Fibroblast of skin of left quadriceps (primary cell): Measurements from ENCODE around the gene RIOX2.

Experiments
- DNase-seq, 2 experiments: peaks; one replicate each; pipeline ENCODE4 v3.0.0-alpha.2; 2013; ENCODE audit warnings: low read depth in 2 of 2

Gene RIOX2

DNA sequence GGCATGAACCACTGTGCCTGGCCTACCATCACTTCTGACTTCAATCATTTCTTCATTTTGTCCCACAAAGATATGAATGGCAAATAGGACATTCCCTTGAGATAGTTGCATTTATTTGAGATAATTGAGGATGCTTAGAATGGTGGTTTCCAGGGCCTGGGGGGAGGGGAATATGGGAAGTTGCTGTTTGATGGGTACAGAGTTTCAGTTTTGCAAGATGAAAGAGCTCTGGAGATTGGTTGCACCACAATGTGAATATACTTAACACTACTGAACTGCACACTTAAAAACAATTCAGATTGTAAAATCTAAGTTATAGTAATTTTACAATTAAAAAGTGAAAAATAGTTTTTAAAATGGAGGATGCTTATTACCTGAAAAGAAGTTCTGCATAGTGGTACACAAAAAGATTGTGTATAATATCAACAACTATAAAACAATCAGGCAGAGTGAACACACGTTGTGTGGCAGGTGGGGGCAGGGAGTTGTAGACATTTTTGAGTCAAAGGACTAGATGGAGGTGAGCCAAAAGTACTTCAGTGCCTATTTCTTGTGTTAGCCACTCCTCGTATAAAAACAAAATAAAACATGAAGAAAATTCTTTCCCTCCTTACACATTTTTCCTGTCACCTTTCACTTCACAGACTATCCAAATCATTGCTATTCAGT lies 18.5 kb upstream of the RIOX2 start:
- DNase-seq = no peak

DNA sequence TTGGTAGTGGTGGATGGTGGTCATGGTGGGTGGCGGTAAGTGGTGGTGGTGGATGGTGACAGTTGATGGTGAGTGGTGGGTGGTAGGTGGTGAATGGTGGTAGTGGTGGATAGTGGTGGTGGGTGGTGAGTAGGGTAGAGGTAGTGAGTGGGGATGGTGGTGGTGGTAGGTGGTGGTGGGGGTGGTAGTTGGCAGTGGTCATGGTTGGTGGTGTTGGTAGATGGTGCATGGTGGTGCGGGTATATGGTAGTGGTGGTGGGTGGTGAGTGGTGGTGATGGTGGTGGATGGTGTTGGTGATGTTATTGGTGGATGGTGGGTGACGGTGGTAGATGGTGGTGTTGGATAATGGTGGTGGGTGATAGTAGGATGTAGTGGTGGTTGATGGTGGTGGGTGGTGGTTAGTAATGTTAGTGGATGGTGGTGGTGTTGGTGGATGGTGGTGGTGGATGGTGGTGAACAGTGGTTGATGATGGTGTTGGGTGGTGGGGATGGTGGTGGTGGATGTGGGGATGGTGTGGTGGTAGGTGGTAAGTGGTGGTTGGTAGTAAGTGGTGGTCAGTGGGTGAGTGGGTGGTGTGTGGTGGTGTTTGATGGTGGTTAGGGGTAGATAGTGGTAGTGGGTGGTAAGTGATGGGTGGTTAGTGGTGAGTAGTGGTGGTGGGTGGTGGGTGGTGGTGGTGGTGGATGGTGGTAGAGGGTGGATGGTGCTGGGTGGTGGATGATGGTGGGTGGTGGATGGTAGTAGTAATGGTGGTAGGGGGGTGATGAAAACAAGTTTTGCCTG lies 16.7 kb upstream of the RIOX2 start:
- no peak for DNase-seq

DNA sequence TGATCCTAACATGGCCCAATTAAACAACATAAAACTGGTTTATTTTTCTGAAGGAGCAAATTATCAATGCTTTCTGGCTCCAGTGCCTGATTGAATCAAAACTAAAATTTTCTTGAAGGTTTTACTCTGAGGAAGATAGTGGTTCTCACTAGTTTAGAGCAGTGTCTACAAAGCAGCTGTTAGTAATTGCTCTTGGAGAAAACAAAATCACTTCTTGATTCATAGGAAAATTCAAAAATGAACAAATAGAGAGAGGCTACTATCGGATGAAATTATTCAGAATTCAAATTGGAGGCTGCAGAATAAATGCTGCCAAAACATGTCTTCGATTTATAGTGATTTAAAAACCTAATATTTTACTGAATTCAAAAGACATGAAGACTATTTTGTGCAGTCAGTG lies 15.1 kb upstream of the RIOX2 start:
- DNase-seq = no peak

DNA sequence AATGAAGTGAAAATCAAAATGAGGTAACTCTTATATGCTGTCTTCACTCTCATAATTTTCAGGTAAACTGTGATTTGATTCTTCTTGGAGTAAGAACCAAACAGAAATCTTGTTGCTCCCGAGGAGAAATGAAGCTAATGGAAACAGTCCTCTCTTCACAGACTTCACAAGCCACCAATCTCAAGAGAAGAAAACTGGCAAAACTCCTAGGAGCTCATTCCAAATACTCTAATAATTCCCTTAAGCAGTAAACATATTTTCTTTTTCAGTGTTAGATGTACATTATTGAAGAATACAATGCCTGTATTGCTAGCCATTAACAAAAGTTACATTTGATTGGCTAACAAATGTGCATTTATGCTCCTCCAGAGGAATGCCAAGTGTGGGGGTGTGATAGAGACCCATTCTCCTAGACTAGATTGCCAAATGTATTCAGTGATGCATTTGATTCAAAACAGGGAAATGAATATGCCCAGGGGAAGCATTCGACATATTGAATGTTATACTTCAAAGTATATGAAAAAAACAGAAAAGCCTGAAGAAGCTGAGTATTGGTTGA lies 11.8 kb upstream of the RIOX2 start:
- no peak for DNase-seq

DNA sequence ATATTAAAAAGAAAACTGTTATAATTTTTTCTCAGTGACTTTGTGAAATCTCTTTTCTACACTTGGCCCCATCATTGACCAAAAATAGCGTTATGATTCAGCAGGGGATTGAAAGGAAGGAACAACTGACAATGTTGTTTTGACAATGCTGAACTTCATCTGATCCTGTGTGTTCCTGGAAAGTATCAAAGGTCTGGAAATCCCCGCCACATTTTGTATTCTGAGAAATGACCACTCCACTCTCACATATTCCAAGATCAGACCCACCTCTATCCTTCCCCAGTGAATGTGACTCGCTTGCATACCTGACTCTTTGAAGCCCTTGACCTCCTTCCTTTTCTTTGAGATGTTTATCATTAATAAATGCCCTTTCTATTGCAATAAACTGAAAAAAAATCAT lies 9.7 kb upstream of the RIOX2 start:
- no peak for DNase-seq

DNA sequence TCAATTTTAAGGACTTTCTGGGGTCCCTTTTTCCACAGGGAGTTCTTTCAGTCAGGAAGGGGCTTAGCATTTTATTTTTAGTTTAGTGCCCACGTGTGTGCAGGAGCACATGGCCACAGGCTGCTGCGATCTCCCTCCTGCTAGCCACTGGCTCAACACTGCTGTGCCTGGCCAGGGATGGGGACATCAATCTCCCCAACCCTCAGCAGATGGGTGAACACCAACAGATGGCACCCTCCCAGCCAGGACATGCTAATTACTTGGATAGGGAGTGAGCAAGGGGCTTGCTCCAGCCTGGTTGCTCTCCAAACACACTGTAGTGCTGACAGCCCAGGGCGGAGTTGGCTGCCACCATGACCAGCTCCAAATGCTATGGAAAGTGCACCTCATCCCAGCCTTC lies 7.4 kb upstream of the RIOX2 start:
- no peak for DNase-seq

DNA sequence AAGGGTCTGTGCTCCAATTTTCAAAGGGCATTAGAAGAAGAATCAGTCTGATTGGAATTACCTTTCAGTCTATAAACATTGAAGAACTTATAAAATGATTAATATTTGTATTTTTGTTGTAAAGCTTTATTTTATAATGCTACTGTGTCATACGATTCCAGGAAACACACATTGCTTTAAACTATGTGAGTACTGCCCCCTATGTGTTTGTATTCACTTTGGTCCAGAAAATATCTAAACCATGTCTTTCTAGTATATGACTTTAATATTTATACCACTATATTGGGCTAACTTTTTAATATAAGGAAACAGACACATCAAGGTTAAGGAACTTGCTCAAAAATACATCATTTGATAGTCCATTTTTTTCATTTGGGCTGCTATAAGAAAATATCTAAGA lies 3.2 kb upstream of the RIOX2 start:
- no peak for DNase-seq

DNA sequence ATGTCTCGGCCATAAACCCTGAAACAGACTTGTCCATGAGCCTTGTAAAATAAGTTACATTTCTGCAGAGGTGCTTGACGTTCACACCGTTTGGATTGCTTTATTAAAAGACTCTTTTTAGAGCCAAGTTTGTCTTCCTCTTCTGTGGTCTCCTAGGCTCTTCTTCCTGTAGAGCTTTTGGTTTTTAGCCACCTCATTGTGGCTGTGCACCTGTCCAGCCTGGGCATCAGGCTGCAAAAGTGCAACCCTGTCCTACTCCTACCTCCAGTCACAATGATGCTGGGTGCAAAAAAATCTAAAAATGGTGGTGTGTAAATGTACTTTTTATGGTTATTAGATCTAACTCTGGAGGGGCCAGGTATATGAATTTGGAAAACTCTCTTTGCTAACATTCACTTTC lies 2.8 kb upstream of the RIOX2 start:
- no peak for DNase-seq

DNA sequence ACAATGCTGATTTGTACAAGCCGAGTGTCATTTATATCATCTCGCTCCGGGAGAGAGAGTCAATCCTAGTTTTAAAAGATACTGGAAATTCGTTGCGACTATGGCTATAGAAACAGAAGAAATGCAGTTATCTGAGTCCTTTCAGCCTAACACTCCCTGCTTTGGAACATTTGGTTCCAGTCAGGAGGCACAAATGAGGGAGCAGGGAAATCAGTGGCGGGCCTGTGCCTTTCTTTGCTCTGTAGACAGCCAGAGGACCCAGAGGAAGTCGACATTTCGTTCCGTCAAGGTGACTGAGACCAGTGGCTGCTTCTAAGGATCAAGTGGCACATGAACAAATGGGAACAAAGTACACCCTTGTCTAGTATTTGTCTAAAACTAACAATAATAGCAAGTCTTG lies 745 bp upstream of the RIOX2 start:
- no peak for DNase-seq

DNA sequence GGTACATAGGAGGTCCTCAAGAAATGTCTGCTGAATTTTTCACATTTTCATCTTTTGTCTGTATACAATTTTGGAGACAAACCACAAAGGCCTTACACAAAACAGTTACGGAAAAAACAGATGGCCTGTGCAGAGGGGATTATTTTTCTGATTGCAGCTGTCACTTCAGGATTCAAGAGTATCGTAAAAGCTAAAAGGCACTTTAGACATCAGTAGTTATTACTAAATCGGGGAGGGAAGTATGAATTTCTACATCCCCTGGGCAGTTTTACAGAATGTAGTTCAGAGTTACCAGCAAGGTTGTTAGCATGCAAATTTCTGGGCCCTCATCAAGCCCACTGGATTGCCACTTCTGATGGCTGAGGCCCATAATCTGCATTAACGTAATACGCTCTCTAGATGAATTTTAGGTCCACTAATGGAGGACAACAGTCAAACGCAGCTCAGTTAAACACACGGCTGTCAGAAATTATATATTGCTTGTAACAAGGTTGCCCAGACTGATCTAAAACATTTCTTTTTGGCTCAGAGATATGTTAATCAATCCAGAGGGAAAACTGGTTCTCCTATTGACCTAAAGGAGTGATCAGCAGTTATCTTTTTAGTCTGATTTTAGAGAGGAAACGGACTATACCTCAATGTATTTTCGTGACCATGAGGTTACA lies 1.1 kb downstream of the RIOX2 start:
- DNase-seq = no peak

DNA sequence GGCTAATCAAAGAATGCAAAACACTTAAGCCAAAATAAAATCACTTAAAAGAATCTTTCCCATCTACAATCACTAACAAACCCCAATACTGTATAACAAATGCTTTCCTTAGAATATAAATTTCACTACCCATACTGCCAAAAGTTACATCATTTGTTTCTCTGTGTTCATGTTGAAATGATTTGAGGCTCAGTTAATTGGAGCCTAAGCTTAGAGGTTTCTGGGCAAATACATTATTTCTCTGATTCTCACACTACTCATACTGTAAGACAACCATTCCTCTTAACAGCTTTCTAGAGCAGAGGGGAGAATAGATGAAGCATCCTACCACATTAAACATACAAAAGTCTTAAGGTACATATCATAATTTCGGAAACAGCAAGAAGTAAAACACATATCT lies 2.1 kb downstream of the RIOX2 start:
- peak; percentile 21 to 25 for DNase-seq

DNA sequence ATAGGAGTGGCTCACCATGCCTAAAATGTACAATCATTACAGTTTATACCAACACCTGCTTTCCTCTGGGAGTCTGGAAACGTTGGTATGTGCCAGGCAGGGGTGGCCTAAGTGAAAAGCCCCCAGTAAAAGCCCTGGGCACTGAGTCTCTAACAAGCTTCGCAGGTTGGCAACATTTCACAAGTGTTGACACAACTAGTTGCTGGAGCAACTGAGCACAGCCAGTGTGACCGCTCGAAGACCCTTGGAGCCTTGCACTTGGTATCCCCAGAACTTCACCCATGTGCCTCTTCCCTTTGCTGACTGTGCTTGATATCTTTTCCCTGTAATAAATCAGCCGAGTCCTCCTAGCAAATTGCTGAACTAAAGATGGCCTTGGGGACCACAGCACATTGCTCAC lies 2.7 kb downstream of the RIOX2 start:
- DNase-seq = no peak

DNA sequence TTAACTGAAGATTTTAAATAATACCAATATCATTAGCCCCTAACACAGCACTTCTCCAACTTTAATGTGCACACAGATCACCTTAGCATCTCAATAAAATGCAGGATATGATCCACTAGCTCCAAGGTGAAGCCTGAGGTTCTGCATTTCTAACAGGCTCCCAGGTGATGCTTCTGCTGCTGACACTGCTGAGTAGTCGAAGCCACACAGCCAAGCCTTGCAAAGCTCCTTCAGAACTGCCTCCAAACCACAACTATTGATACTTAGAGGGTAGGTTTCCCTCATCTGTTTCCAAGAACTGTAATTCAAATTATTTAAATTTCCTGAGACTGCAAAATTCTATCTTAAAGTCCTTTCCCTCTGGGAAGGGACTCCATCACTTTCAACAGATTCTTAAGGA lies 3.9 kb downstream of the RIOX2 start:
- DNase-seq = no peak

DNA sequence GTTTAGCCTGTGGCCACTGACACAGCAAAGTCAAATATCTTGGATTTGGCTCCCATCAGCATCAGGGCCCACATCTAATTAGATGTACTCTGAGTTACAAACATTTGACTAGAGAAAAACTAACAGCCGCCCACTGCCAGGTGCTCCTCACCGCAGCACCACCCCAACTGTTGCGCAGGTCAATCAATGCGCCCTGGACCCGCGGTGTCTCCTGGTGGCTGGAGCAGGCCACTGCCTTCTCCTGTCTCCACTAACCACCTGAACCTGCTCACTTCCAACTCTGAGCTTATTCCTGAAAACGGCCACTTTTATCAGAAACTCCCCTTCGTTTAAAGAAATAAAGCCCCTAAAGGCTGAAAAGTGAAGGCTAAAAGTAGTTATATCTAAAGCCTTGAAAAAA lies 4.3 kb downstream of the RIOX2 start:
- no peak for DNase-seq

DNA sequence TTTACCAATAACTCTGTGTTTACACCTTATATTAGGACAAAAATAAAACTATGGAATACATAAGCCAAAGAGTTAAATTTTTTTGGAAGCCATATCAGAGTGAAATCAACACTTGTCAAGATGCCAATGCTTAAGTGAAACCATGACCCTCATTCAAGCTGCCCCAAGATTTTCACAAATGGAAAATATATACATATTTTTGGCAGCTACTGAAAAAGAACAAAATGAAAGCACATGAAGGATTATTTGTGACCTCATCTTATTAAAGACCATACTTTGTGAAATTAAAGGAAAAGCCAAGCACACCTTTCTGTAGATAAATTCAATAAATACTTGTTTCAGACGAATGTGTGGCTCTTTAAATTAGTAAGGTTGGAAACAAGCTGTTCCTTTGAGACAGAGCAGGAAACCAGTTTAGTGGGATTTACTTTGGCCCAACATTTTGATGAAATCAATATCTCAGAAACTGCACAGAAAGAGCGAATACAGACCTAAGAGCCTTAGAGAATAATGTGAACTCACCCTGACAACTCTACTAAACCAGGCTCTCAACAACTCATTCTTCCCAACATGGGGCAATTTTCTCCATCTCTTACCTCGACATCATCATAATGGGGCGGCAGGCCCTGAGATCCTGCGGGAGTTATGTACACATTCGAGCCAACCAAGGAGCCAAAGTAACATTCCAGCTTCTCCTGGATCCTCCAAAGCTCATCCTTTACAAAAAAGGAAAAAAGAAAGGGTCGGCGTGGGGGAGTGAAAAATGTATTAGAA lies 11.1 kb downstream of the RIOX2 start:
- DNase-seq = no peak

DNA sequence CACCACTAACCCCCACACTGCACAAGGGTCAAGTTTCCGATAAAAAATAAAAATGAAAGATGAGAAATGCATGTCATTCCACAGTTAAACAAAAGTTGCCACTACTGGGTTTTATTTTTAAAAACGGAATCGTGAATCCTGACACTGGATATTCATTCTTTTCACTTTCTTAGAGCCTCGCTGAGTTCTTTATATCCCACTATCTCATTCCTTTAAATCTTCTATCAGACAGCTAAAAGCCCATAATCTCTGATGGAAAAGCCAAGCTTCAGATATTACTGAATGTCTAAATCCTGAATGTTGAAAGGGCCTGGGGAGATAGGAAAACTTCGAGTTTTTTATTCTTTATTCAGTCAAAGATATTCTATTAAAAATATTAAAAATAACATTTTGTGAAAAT lies 11.7 kb downstream of the RIOX2 start:
- no peak for DNase-seq

DNA sequence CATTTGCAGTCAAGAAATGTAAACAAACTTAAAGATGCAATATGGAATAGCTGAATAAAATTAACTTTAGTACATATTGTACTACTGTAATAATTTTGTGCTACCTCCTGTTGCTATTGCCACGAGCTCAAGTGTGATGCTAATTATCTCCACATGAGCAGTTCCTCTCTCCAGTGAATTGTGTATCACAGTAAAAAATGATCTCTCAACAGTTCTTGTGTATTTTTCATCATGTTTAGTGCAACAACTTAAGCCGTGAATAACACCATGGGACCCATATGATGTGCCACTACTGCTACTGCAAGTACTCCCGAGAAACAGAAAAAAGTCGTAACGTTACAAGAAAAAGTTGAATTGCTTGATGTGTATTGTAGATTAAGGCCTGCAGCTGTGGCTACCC lies 12.4 kb downstream of the RIOX2 start:
- DNase-seq = no peak

DNA sequence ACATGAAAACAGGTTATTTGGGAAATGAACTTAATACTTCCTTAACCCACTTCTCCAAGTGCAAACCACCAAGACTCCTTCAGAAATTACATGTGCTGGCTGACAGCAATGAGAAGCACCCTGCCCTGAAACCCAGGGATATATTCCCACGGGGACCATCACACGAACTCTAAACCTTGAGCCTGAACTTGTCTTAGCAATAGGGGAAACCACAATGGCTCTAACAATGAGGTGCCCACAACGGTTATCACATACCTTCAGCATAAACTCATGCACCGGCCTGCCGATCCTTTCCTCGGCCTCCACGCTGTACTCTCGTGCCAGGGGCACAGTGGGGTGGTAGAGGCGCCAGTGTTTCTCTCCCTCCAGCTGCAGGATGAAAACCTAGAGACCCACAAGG lies 13.4 kb downstream of the RIOX2 start:
- no peak for DNase-seq

DNA sequence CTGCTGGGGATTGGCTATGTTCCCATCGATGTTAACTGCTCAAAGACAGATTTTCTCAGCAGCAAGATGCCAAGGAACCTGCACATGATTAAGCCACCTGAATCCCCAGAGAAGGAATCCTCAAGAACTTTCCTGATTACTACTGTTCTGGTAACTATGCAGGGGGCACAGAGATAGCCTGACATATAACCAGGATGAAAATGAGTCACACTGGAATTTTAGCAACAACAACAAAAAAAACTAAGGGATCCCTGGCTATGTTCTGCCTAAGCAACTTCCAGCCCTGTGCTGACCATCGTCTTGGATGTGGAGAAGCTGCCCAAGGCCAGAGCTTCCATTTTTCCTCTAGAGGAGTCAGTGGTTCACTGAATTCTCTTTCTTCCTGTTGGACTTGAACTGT lies 13.8 kb downstream of the RIOX2 start:
- peak in 1 of 2 experiments; percentile 12 for DNase-seq

DNA sequence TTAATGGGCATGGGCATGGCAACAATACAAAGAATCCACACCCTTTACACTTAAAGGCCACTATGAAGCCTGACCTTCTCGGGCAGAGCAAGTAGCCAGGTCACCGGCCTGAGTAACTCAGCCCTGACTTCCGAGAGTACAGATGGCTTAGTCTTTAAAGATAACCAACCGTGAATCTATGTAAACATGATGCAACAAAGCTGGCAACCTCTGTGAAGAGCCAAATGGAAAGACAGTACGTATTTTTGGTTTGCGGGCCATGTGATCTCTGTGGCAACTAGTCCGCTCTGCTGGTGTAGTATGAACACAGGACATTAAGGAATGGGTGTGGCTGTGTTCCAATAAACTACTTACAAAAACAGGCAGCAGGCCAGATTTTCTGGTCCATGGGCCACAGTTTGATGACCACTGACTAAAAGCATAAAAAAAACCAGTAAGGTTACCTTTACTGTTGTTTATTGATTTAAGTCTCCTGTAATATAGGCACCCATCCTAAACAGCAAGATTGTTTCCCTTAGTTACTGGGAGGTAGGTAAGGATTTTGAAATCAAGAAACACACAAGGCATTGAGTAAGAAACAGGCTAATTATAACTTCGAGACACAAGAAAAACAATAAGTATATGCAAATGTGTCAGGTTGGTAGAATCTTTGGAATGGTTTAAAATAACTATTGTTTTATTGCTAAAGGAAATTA lies 14.5 kb downstream of the RIOX2 start:
- DNase-seq = no peak

DNA sequence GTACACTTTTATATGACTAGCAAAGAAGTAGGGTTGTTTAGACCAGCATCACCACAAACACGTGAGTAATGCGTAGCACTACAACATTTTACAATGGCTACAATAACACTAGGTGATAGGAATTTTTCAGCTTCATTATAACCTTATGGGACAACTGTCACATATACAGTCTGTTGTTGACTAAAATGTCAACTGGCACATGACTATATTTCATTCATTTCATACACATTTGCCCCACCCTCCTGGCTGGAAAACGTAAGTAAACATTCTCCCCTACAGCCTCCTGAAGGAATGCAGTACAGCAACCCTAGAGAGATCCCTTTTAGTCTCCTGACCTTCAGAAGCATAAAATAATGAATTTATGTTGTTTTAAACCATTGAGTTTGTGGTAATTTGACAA lies 16.2 kb downstream of the RIOX2 start:
- DNase-seq = no peak
